HK-2 (cell line): ENCODE measurements around the gene SLF2.
"Not testable (repeated sequence)": the region's sequence is repeated elsewhere in the genome, so short reads cannot be mapped to it uniquely, and the experiment has no call there.

Source experiments
- DNase-seq: peaks from one replicate; pipeline ENCODE4 v3.0.0-alpha.2; 2018; ENCODE audit not compliant: unreplicated experiment

Gene SLF2

DNA sequence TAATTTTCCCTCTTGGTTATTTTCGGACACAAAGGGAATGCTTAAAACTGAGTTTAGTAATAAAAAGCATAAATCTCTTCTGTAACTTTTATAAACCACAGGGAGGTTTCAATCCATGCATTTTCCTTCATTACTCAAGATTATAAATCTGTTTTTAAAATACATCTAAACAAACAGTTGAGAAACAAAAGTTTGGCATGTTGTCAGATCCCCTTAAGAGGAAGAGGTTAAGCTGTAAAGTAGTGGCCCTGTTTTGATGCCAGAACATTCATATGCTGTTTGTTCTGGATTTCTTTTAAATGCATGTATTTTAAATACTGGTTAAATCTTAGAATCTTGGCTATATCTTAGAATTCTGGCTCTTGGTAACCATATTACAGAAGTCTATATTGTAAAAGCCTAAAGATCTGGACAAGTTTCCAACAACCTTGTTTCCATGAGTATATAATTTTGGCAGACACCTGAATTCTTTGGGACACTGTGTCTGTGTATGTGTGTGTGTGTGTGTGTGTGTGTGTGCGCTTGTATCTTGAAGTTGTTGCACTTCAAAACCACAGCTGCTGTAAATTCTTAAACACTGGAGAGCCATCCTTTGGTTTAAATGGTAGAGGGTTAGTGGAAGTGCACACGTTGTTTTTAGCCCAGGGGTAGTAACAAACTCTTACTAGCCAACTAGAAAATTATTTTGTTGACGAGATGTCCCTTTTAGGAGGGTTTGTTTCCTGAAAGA lies 49.8 kb downstream of the SLF2 start:
- no peak for DNase-seq

DNA sequence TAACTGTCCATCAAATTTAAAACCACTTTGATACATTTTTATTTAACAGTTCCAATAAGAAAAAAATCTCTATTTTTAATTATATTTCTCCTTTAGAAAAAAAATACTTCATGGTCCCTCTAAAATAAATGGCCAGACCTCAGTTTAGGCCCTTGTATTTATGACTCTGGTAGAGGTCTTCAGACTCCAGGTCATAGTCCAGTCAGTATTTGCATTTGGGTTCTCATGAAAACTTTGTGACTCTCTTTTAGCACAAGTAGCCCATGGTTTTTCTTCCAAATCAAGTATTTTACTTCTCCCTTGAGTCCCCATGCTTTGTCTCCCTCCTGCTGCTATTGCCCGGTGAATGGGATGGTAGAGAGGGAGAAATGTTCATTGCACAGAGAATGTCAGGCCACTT lies 51.1 kb downstream of the SLF2 start:
- no peak for DNase-seq

DNA sequence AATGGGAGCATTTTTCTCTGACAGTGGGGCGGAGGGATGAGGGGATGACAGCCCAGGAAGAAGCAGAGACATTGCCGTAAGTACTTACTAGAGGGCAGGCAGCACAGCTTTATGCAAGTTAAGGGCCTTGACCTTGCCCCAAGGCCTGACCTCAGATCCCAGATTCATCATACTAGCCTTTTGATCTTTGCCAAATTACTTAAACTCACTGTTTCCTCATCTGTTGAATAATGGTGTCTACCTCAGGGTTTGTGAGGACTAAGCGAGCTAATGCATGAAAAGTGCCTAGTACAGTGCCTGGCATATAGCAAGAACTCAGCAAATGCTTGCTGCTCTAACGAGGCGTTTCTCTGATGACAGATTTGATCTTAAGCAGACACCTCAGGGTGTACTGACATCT lies 53.1 kb downstream of the SLF2 start:
- DNase-seq, result no peak

DNA sequence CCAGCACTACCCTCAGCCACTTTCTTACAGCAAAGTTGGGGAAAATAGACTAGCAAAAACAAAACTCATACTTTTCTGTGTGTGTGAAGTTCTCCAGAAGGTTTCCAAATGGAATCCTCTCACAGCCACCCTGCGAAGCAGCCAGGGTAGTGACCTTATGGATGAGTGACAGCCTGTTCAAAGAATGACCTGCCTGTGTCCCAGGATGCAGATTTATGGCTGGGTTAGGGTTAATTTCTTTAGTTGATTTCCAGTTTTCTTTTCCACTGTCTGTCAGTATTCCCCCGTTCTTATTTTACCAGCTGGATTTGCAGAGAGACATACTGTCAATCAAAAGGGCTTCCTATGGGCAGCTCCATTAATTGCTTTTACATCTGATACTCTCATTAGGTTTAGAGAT lies 54.1 kb downstream of the SLF2 start:
- no peak for DNase-seq

DNA sequence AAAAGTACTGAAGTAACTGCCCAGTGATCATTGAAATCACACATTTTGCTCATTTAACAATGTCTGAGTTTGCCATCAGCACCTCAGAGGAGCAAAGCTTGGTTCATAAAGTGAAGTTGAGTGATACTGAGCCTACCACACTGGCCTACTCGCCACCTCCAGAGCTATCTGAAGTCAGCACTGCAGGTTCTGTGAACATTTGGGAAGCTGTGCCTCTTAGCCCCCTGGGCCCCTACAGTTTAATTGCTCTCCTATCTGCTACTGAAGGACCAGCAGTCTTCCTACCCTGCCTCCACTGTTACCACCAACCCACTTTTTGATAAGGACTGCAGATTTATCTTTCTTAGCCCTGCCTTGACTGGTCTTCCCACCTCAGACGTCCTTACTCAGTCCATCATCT lies 54.6 kb downstream of the SLF2 start:
- DNase-seq, result no peak

DNA sequence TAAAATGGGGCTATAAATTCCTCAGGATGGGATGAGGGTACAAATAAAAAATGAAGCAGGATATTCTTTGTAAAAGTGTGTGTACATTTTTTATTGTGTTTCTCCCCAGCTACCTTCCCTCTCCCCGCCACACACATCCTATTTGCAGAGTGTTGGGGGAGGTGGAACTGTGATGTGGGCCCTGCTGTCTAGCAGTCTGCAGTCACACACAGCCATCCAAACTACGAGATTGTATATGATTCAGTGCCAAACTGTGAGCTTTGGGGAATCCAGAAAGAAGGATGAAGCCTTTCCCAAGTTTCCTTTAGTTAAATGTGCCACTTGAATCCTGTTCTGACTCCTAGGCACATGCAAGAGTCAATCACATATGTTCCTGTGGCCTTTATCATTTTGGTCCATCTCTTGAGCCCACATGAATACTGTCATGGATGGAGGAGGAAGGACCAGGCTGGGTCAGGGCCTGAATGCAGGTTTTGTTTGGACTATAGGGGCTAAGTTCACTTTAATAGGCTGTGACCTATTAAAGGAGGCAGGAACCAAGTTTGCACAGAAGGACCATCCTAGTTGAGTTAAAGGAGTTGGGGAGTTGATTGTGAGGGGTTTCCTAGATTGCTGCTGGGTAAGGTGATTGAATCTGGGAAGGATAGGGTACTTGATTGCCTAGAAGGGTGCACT lies 55.4 kb downstream of the SLF2 start:
- DNase-seq, result no peak

DNA sequence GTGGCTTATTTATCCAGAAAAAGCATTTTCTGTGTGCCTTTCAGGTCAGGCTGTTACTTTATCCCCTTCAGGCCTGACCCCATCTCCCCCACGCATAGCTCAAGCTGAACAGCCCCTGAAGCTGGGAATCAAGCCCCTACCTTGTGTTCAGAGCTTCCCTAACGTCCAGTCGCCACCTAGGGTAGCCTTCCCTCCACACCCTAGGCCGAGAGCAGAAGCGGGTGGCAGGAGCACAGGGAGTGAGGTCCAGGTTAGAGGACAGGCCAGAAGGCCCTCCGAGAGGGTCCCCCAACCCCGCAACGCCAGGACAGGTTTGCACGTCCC lies 56.1 kb downstream of the SLF2 start:
- no peak for DNase-seq

DNA sequence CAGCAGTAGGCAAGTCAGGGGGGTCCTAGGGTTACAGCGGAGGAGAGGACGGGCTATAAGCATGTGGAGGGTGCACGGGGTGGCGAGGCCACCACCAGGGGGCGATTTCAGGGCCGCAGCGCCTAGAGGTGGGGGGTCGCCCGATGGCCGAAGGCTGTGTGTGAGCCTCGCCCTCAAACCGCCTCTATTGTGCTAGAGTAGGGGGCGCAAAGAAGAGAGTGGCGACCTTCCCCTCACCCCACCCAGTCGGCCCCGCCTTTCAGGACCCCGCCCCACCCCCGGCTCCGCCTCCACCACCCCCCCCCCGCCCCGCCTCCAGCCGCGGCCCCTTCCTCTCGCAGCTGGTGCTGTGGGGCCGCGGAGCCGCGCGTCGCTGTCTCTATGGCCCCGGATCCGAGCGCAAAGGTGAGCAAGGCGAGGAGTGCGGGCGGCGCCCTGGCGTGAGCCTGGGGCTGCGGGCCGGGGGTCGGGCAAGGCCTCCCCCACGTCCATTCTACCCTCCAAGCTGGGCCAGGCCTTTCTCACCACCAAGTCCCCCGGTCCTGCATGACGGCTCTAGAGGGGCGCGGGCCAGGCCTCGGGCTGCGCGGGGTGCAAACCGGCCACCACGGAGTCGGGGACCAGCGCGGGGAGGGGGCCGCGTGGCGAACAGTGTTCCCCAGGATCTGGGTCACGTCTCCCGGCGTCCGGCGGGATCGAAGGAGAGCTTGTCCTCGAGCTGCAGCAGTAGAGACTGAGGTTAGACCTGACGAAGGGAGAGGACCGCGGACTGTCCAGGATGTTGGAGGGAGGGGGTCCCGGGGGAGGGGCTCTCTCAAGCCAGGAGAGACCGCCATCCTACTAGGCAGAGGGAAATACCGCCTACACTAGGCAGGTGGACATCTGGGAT lies 56.7 kb downstream of the SLF2 start, which contains the start of gene SEMA4G:
SEMA4G (plus strand) TSS at position 318 of the 889 bp plus-strand sequence. CDS start 3,409 bp downstream, outside the sequence.
- no peak for DNase-seq

DNA sequence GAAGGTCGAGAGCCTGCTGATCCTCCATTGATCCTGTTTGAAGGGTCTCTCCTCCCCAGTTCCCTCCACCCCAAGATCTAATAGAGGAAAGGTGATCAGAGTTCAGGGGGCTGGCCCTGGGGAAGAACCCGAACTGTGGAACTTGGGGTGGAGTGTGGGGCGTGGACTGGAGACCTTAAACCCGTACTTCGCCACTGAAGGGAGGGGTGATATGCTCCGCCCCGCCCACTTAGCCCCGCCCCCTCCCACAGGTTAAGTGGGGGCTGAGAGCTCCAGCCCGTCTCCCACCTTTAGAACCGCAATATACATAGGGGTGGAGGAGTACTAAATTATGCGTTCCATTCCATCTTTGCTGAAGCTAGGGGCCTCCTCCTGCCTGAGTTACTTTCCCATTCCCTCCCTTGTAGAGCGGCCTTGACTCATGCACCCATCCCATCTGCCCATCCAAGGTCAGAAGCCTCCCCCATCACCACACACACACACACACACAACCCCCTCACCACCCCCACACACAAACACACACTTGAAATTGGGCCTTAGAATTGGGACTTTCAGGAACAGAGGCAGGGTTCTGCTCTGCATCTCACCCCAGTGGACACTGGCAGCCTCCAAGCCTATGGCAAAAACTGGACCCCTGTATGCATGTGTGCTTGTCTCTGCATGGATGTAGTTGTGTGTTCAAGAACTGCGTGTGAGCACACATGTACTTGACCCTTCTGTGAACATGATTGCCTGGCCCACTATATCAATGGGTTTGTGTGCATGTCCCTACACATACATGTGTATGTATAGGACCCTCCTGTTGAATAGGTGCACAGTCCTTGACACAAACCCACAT lies 57.5 kb downstream of the SLF2 start:
- DNase-seq, result no peak

DNA sequence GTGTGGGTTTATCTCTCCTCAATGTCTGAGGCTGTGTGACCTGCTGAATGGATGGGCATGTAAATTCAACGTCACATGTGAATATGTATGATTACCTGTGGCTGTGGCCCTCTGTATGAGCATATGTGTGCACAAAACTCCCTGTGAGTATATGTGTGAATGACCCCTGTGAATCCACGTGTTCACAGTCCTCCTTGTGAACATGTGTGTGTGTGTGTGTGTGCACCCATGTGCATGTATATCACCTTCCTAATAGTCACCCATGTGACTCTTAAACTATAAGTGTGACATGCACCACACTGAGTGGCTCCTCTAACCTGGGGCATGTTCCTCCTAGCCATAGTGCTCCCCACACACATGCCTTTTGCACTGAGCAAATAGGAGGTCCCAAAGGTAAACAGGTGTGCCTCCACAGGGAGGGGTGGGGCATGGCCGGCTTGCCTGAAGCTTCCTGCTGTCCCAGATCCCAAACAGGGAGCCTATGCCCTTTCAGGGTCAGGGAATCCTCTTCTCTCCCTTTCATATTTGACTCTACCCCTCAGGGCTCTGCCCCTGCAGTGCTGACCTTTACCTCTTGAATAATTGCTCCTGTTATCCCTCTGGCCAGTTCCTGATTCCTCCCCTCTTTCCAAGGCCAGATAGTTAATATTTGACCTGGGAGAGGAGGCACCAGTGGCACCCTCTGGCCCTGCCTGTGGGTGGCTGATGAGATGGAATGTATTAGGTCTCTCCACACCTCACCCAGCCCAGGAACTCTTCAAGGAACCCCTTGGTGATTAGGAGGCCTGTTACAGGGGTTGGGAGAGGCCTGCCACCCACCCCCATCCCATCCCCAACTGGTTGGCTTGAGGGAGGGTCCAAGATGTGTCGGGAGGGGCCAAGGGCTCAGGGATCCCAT lies 58.4 kb downstream of the SLF2 start:
- DNase-seq, result no peak

DNA sequence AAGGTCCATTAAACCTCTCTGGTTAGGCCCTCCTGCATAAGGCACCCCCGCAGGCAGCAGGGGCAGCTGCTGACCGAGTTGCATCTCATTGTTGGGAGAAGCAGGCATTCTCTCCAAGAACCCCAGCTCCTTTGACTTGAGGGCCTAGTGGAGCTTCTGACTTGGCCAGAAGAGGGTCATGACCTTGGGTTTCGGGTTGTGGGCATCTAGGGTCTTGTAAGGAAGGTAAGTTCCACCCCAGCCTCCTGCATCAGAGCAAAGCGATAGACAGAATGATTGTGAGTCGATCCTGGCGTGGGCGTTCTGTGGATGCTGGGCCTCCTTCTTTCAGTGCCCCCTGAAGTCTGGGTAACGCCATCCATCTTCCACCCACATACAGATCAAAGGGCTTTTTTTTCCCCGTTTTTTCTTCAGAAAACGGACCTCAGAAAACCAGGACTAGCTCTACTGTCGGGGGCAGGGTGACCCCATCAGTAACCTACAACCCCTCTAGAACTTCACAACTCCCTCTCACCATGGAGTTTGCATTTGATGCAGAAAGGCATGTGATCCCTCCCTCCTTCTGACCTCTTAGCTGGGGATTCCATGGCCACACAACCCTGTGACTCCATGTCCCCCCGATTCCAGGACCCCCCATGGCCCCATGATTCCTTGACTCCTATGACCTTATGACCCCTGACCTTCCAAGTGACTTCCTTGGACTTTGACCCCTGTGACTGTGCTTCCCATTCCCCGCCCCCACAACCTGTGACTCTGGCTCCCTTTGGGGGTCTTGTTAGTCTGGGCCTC lies 59.5 kb downstream of the SLF2 start:
- DNase-seq, result no peak

DNA sequence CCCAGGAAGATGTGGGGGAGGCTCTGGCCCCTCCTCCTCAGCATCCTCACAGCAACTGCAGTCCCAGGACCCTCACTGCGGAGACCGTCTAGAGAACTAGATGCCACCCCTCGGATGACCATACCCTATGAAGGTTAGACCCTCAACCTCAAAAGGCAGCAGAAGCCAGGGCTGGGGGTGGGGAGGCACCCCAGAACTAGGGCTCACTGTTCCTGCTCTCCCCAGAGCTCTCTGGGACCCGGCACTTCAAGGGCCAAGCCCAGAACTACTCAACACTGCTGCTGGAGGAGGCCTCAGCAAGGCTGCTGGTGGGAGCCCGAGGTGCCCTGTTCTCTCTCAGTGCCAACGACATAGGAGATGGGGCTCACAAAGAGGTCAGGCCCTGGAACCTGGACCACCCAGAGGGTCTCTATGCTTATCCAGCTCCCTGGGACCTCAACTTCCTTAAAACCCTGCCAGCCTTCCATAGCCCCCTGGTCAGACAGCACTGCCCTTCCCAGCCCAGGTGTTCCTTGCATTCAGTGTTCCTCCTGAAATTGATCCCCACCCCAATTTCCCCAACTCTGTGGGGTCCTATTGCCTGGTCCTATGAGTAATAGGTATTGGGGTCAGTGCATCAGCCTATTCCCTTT lies 60.3 kb downstream of the SLF2 start:
- no peak for DNase-seq

DNA sequence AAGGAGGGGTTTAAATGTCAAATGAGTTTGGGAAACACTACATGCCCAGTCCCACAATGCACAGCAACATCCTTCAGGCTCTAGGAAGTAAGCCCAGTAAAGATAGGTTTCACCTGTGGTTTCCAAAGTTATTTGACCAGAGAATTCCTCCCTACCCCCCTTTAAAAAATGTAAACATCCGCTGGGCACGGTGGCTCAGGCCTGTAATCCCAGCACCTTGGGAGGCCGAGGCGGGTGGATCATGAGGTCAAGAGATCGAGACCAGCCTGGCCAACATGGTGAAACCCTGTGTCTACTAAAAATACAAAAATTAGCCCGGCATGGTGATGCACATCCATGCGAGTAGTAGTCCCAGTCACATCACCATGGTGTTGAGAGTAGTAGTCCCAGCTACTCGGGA lies 62.6 kb downstream of the SLF2 start:
- not testable (repeated sequence) for DNase-seq

DNA sequence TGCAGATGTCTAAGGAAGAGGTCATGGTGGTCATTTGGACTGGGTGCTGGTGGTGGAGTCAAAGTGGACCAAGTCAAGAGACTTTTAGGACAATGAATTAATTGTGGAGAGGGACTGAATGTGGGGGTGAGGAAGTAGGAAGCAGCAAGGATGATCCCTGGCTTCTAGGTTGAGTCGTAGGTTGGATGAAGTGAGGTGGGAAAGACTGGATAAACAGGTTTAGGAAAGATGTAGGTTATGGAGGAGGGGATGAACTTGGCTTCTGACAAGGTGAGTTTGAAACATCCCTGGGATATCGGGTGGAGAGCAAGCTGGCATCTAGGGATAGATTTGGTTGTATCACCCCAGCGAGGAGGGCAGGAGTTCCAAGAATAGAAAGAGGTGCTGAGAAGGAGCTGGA lies 64.1 kb downstream of the SLF2 start:
- no peak for DNase-seq

DNA sequence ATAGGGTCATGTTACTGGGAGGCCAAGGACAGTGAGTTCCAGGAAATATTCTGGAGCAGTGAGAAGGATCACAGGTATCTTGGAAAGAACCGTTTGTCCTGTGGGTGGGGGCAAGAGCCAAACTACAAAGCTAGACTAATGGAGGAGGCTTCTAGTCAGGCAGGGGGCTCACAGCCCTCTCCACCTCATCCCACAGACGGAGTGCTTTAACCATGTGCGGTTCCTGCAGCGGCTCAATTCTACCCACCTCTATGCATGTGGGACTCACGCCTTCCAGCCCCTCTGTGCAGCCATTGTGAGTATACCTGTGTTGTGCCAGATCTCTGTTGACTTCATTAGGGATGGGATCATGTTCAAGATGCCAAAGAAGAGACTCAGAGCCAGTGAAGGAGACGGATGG lies 64.7 kb downstream of the SLF2 start:
- DNase-seq, result no peak

DNA sequence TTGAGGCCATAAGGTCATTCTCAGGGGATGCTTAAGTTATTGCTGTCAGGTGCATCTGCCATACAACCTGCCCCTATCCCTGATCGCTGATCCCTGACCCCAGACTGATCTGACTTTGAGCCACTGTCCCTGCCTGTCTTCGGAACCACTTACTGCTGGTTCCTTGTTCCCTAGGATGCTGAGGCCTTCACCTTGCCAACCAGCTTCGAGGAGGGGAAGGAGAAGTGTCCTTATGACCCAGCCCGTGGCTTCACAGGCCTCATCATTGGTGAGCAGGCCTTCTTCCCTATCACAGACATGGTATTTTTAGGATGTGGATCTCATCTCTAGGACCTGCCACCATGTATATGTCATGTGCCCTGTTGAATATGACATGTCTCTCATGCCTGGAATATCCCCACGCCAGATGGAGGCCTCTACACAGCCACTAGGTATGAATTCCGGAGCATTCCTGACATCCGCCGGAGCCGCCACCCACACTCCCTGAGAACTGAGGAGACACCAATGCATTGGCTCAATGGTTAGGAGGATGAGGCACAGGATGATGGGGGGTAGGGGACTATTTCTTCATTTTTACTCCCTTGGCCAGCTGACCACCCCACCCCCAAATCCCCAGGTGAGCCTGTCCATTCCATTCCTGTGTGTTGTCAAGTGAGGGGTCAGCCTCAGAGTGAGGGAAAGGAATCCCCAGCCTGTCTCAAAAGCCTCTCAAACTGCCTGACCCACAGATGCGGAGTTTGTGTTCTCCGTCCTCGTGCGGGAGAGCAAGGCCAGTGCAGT lies 65.5 kb downstream of the SLF2 start:
- DNase-seq, result no peak

DNA sequence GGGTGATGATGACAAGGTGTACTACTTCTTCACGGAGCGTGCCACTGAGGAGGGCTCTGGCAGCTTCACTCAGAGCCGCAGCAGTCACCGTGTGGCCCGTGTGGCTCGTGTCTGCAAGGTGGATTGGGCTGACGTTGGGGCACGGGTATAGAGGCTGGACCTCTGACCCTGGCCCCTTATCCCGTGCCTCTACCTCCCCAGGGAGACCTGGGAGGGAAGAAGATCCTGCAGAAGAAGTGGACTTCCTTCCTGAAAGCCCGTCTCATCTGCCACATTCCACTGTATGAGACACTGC lies 66.1 kb downstream of the SLF2 start:
- DNase-seq, result no peak

DNA sequence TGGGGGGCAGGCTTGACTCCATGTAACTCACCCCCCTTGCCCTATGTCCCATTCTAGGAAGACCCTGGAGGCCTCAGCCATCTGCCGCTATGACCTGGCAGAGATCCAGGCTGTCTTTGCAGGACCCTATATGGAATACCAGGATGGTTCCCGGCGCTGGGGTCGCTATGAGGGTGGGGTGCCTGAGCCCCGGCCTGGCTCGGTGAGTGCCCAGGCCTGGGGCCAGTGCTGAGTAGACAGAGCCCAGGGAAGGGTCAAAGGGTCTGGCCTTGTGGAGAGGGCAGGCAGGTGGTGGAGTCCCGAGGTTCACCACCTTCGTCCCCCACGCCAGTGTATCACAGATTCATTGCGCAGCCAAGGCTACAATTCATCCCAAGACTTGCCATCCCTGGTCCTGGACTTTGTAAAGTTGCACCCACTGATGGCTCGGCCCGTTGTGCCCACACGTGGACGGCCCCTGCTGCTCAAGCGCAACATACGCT lies 67.1 kb downstream of the SLF2 start:
- no peak for DNase-seq

DNA sequence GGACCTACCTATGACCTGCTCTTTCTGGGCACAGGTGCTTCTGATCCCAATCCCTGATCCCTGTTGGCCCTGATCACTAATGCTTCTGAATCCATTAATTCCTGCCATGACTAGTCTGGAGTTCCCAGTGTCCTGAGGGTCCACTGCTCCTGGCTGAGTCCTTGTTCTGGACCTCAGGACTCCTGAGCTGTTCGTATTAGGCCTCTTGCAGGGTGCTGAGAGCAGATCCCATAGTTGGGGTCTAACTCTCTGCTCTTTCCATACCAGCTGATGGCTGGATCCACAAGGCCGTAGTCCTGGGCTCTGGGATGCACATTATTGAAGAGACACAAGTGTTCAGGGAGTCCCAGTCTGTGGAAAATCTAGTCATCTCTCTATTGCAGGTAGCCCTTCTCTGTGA lies 67.5 kb downstream of the SLF2 start:
- no peak for DNase-seq
